Osteocyte (in vitro differentiated cells): ENCODE measurements around the gene CTBP2. TPM values are rescaled to one million over a fixed set of nuclear protein-coding genes. Genes with fewer than 3 reads are reported as not detected.

ENCODE experiments used
- DNase-seq: peaks from one replicate; pipeline ENCODE4 v3.0.0; 2021; ENCODE audit warnings: mixed read lengths; ENCODE audit not compliant: unreplicated experiment; ENCODE audit errors: extremely low spot score
- H3K27ac Mint-ChIP-seq: one replicate; pipeline ENCODE4 v1.8.0; 2021; ENCODE audit warnings: mild to moderate bottlenecking, mixed read lengths; ENCODE audit not compliant: unreplicated experiment
- H3K27me3 Mint-ChIP-seq: one replicate; pipeline ENCODE4 v1.8.0; 2021; ENCODE audit warnings: mixed read lengths; ENCODE audit not compliant: unreplicated experiment
- H3K36me3 Mint-ChIP-seq: one replicate; pipeline ENCODE4 v1.8.0; 2021; ENCODE audit warnings: mixed read lengths; ENCODE audit not compliant: unreplicated experiment
- H3K4me1 Mint-ChIP-seq: one replicate; pipeline ENCODE4 v1.8.0; 2021; ENCODE audit warnings: mixed read lengths; ENCODE audit not compliant: unreplicated experiment
- H3K4me3 Mint-ChIP-seq: one replicate; pipeline ENCODE4 v1.8.0; 2021; ENCODE audit warnings: mild to moderate bottlenecking, moderate library complexity, mixed read lengths; ENCODE audit not compliant: unreplicated experiment
- H3K9me3 Mint-ChIP-seq: one replicate; pipeline ENCODE4 v1.8.0; 2021; ENCODE audit warnings: mixed read lengths; ENCODE audit not compliant: unreplicated experiment
- total RNA-seq: library from RNA; stranded (reverse); gene quantifications from 2 replicates; pipeline ENCODE4 v1.2.1, GENCODE V29; 2021
- TF ChIP-seq, protein P1 (sequence below): fragments of 200-600 bp; sonication (generic); IDR thresholded peaks from 2 replicates; pipeline ENCODE4 v1.5.0; 2021; ENCODE audit warnings: antibody characterized with exemption, mild to moderate bottlenecking, moderate library complexity

CTBP2 gene
- total RNA-seq, 1 donor from 2014 or later, result 125 TPM

DNA sequence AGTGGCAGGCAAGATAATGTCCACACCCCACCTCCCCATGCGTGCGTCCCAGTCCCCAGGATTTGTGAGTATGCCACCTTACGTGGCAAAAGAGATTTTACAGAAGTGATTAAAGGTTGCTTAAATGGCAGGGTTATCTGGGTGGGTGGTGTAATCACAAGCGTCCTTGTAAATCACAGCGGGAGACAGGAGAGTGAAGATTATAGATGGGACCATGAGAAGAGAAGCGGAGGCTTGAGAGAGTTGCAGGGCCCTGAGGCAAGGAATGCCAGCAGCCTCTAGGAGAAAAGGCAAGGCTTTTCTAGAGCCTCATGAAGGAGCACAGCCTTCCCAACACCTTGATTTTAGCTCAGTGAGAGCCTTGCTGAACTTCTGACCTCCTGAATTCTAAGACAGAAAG lies 208.2 kb downstream of the CTBP2 start:
- no peak for DNase-seq
- H3K27me3 Mint-ChIP-seq, result no peaks in the 10 kb centered on the region
- peaks cover 23% of the 10 kb centered on the region for H3K4me1 Mint-ChIP-seq
- no peaks in the 10 kb centered on the region for H3K9me3 Mint-ChIP-seq
- TF ChIP-seq, protein P1, sequence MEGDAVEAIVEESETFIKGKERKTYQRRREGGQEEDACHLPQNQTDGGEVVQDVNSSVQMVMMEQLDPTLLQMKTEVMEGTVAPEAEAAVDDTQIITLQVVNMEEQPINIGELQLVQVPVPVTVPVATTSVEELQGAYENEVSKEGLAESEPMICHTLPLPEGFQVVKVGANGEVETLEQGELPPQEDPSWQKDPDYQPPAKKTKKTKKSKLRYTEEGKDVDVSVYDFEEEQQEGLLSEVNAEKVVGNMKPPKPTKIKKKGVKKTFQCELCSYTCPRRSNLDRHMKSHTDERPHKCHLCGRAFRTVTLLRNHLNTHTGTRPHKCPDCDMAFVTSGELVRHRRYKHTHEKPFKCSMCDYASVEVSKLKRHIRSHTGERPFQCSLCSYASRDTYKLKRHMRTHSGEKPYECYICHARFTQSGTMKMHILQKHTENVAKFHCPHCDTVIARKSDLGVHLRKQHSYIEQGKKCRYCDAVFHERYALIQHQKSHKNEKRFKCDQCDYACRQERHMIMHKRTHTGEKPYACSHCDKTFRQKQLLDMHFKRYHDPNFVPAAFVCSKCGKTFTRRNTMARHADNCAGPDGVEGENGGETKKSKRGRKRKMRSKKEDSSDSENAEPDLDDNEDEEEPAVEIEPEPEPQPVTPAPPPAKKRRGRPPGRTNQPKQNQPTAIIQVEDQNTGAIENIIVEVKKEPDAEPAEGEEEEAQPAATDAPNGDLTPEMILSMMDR, result no peak
- no peak overlapping the region for H3K4me3 Mint-ChIP-seq
- no peak overlapping the region for H3K27ac Mint-ChIP-seq
- peaks cover 5% of the 10 kb centered on the region for H3K36me3 Mint-ChIP-seq

DNA sequence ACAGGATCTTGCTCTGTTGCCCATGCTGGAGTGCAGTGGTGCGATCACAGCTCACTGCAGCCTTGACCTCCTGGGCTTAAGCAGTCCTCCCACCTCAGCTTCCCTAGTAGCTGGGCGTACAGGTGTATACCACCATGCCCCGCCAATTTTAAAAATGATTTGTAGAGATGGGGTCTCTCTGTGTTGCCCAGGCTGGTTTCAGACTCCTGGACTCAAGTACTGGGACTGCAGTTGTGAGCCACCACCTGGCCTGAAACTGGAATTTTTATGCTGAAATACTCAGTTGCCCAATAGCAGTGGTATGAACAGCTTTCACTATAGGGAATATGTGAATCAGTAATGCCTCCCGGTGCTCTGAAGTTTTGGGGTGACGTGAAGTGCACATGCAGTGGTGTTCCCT lies 210.8 kb downstream of the CTBP2 start:
- peaks cover 5% of the 10 kb centered on the region for H3K36me3 Mint-ChIP-seq
- DNase-seq, result no peak
- H3K27me3 Mint-ChIP-seq, result no peaks in the 10 kb centered on the region
- peaks cover 28% of the 10 kb centered on the region for H3K4me1 Mint-ChIP-seq
- no peak overlapping the region for H3K4me3 Mint-ChIP-seq
- TF ChIP-seq, protein P1, result no peak
- H3K27ac Mint-ChIP-seq, result no peak overlapping the region
- no peaks in the 10 kb centered on the region for H3K9me3 Mint-ChIP-seq

- Mint-ChIP-seq H3K4me3 (no peak overlapping the region), H3K27me3 (no peaks in the 10 kb centered on the region), H3K36me3 (peaks cover 16% of the 10 kb centered on the region), H3K9me3 (no peaks in the 10 kb centered on the region), H3K27ac (no peak overlapping the region), H3K4me1 (peaks cover 34% of the 10 kb centered on the region)
- DNase-seq, result no peak
- TF ChIP-seq, protein P1, result no peak
Measured at GRCh38 chr10:124946945-124947344, 213.4 kb downstream of the CTBP2 start.

DNA sequence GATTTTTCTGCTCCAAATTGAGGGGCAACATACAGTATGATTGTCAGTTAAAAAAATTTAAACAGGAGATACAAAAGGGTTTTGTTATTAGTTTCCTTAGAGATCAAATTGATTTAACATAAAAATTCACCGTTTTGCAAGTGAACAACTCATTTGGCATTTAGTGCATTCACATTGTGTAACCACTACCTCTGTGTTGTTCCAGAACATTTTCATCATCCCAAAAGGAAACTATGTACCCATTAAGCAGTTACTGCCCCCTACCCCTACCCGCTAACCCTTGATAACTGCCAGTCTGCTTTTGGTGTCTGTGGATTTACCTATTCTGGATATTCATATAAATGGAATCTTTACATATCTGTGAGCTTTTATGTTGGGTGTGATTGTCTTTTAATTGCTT lies 215.4 kb downstream of the CTBP2 start:
- TF ChIP-seq, protein P1, result no peak
- no peak overlapping the region for H3K4me3 Mint-ChIP-seq
- DNase-seq, result no peak
- H3K27me3 Mint-ChIP-seq, result no peaks in the 10 kb centered on the region
- peak overlapping the region; percentile 20 for H3K27ac Mint-ChIP-seq
- H3K9me3 Mint-ChIP-seq, result no peaks in the 10 kb centered on the region
- peaks cover 34% of the 10 kb centered on the region for H3K4me1 Mint-ChIP-seq
- peaks cover 16% of the 10 kb centered on the region for H3K36me3 Mint-ChIP-seq

- Mint-ChIP-seq H3K4me3 (no peak overlapping the region), H3K9me3 (no peaks in the 10 kb centered on the region), H3K27me3 (no peaks in the 10 kb centered on the region), H3K27ac (peak overlapping the region; percentile 15), H3K4me1 (peaks cover 34% of the 10 kb centered on the region), H3K36me3 (peaks cover 11% of the 10 kb centered on the region)
- TF ChIP-seq, protein P1, result no peak
- DNase-seq, result no peak
Measured at GRCh38 chr10:124943301-124944092, 216.9 kb downstream of the CTBP2 start.
